Endothelial cell (in vitro differentiated cells): Measurements from ENCODE around the gene RORC. TPM values are rescaled to one million over a fixed set of nuclear protein-coding genes. Genes with fewer than 3 reads are reported as not detected.

Experiments used
- DNase-seq: peaks from one replicate; pipeline ENCODE4 v3.0.0; 2021; ENCODE audit warnings: low spot score
- H3K27ac Mint-ChIP-seq: one replicate; pipeline ENCODE4 v1.8.0; 2021; ENCODE audit warnings: mixed read lengths, inconsistent platforms; ENCODE audit not compliant: unreplicated experiment
- H3K27me3 Mint-ChIP-seq: one replicate; pipeline ENCODE4 v1.8.0; 2021; ENCODE audit warnings: mild to moderate bottlenecking, moderate library complexity, mixed read lengths, inconsistent platforms; ENCODE audit not compliant: unreplicated experiment
- H3K36me3 Mint-ChIP-seq: one replicate; pipeline ENCODE4 v1.8.0; 2021; ENCODE audit warnings: mild to moderate bottlenecking, low read depth, mixed read lengths, inconsistent platforms; ENCODE audit not compliant: unreplicated experiment
- H3K4me1 Mint-ChIP-seq: one replicate; pipeline ENCODE4 v1.8.0; 2021; ENCODE audit warnings: mild to moderate bottlenecking, mixed read lengths, inconsistent platforms; ENCODE audit not compliant: unreplicated experiment
- H3K4me3 Mint-ChIP-seq: one replicate; pipeline ENCODE4 v1.8.0; 2021; ENCODE audit warnings: mild to moderate bottlenecking, mixed read lengths, inconsistent platforms; ENCODE audit not compliant: unreplicated experiment
- H3K9me3 Mint-ChIP-seq: one replicate; pipeline ENCODE4 v1.8.0; 2021; ENCODE audit warnings: mixed read lengths, inconsistent platforms; ENCODE audit not compliant: unreplicated experiment
- CTCF ChIP-seq: fragments of 200-600 bp; sonication (generic); IDR thresholded peaks from one replicate; pipeline ENCODE4 v1.5.0; 2021; ENCODE audit warnings: antibody characterized with exemption; ENCODE audit not compliant: unreplicated experiment
- total RNA-seq: library from RNA; stranded (reverse); fragmentation: NEBNext Ultra II Directional; extraction: Animal tissue kit (Norgen Biotek cat#: 25700); gene quantifications from one replicate; pipeline ENCODE4 v1.2.1, GENCODE V29; 2021; ENCODE audit not compliant: unreplicated experiment

The RORC gene
- total RNA-seq, 1 donor from 2014 or later: 1.0 TPM

- Mint-ChIP-seq H3K9me3 (no peaks in the 10 kb centered on the region), H3K27me3 (peaks cover 17% of the 10 kb centered on the region), H3K4me1 (peaks cover 53% of the 10 kb centered on the region), H3K27ac (peak overlapping the region; percentile 15), H3K36me3 (peaks cover 20% of the 10 kb centered on the region), H3K4me3 (peak overlapping the region; percentile 71)
- TF ChIP-seq CTCF: no peak
- DNase-seq: no peak
Observed at GRCh38 chr1:151841141-151841540, 9.5 kb upstream of the RORC start.

GRCh38 chr1:151840421-151840820 lies 8.8 kb upstream of the RORC start:
- Mint-ChIP-seq H3K4me1 (peaks cover 50% of the 10 kb centered on the region), H3K27ac (peak overlapping the region; percentile 61), H3K4me3 (peak overlapping the region; percentile 71), H3K9me3 (no peaks in the 10 kb centered on the region), H3K27me3 (peaks cover 19% of the 10 kb centered on the region), H3K36me3 (peaks cover 20% of the 10 kb centered on the region)
- no peak for DNase-seq
- no peak for TF ChIP-seq CTCF

GRCh38 chr1:151839457-151840403 lies 8.1 kb upstream of the RORC start, which contains the start of gene C2CD4D:
Gene C2CD4D, minus strand, starts transcription at chr1:151839820. Its CDS starts 831 bp downstream, at chr1:151838989.
- Mint-ChIP-seq H3K27ac (peak within 1 kb of the TSS; percentile 67), H3K27me3 (peaks cover 19% of the 10 kb centered on the region), H3K4me1 (peaks cover 46% of the 10 kb centered on the region), H3K9me3 (no peaks in the 10 kb centered on the region), H3K36me3 (peaks cover 15% of the 10 kb centered on the region), H3K4me3 (peak within 1 kb of the TSS; percentile 73)
- DNase-seq: peak; percentile 61
- no peak for TF ChIP-seq CTCF

GRCh38 chr1:151839082-151839412 lies 7.4 kb upstream of the RORC start:
- no peaks in the 10 kb centered on the region for H3K9me3 Mint-ChIP-seq
- TF ChIP-seq CTCF: no peak
- H3K4me1 Mint-ChIP-seq: peaks cover 41% of the 10 kb centered on the region
- peaks cover 10% of the 10 kb centered on the region for H3K36me3 Mint-ChIP-seq
- peaks cover 18% of the 10 kb centered on the region for H3K27me3 Mint-ChIP-seq
- no peak overlapping the region for H3K27ac Mint-ChIP-seq
- H3K4me3 Mint-ChIP-seq: peak overlapping the region; percentile 73
- DNase-seq: no peak
